DOHH2 (cell line): ENCODE measurements around the gene TMEM26.

Source experiments
- EZH2phosphoT487 ChIP-seq: fragments of 200-600 bp; sonication (generic); IDR thresholded peaks from 2 replicates; pipeline ENCODE4 v1.6.1; 2017; ENCODE audit warnings: borderline replicate concordance, mild to moderate bottlenecking, antibody characterized with exemption, low read length, moderate library complexity, mixed read lengths
- TF ChIP-seq, protein P1 (sequence below): fragments of 200-600 bp; sonication (generic); IDR thresholded peaks from one replicate; pipeline ENCODE4 v1.5.1; 2014; ENCODE audit warnings: antibody characterized with exemption, mild to moderate bottlenecking, low read depth, low read length; ENCODE audit not compliant: poor library complexity, severe bottlenecking

- TF ChIP-seq, protein P1, sequence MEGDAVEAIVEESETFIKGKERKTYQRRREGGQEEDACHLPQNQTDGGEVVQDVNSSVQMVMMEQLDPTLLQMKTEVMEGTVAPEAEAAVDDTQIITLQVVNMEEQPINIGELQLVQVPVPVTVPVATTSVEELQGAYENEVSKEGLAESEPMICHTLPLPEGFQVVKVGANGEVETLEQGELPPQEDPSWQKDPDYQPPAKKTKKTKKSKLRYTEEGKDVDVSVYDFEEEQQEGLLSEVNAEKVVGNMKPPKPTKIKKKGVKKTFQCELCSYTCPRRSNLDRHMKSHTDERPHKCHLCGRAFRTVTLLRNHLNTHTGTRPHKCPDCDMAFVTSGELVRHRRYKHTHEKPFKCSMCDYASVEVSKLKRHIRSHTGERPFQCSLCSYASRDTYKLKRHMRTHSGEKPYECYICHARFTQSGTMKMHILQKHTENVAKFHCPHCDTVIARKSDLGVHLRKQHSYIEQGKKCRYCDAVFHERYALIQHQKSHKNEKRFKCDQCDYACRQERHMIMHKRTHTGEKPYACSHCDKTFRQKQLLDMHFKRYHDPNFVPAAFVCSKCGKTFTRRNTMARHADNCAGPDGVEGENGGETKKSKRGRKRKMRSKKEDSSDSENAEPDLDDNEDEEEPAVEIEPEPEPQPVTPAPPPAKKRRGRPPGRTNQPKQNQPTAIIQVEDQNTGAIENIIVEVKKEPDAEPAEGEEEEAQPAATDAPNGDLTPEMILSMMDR = no peak
- TF ChIP-seq EZH2phosphoT487 = no peak
These were observed 4.2 kb downstream of the TMEM26 start for GRCh38 chr10:61448841-61449600.
